SK-N-DZ (cell line): Measurements from ENCODE around the gene TMEM161B.
"Not testable (repeated sequence)": the region's sequence is repeated elsewhere in the genome, so short reads cannot be mapped to it uniquely, and the experiment has no call there.

Experiments
- DNase-seq: peaks from one replicate; pipeline ENCODE4 v3.0.0-alpha.2; 2015; ENCODE audit warnings: low spot score
- small RNA-seq, 2 experiments: library from RNA; depleted of rRNA; stranded (forward); fragments of <200 nt; gene quantifications; one replicate each; pipeline ENCODE3, GENCODE V24; 2014

TMEM161B gene

DNA sequence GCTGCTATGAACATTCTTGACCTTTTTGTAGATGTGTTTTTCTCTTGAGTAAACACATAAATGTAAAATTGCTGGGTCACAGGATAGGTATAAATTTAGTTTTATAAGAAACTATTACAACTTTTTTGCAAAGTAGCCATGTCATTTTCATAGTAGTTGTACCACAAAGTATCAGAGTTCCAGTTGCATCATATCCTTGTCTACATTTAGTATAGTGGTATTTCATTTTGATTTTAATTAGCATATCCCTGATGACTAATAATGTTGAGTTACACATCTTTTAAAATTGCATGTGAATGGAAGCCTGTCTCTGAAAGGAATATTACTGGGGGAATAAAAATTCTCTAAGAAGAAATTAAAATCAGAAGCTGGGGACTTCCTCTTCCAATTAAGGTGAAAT lies 85.4 kb downstream of the TMEM161B start:
- DNase-seq, result no peak

DNA sequence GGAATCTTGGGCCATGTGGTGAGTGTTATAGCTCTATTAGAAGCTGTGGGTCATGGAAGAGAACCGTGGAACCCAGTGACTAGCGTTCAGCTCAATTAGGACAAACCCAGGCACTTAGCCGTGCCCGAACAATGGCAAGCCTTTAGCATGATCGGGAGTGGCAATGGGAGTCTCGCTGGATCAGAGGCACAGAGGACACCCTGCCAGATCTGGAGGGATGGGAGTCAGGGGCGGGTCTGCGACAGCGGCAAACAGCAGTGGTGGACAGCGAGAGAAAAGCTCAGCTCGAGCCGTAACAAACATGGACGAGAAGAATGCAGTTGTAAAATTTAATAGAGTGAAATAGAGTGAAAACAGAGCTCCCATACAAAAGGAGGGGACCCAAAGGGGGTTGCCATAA lies 91.2 kb downstream of the TMEM161B start:
- DNase-seq, result not testable (repeated sequence)

DNA sequence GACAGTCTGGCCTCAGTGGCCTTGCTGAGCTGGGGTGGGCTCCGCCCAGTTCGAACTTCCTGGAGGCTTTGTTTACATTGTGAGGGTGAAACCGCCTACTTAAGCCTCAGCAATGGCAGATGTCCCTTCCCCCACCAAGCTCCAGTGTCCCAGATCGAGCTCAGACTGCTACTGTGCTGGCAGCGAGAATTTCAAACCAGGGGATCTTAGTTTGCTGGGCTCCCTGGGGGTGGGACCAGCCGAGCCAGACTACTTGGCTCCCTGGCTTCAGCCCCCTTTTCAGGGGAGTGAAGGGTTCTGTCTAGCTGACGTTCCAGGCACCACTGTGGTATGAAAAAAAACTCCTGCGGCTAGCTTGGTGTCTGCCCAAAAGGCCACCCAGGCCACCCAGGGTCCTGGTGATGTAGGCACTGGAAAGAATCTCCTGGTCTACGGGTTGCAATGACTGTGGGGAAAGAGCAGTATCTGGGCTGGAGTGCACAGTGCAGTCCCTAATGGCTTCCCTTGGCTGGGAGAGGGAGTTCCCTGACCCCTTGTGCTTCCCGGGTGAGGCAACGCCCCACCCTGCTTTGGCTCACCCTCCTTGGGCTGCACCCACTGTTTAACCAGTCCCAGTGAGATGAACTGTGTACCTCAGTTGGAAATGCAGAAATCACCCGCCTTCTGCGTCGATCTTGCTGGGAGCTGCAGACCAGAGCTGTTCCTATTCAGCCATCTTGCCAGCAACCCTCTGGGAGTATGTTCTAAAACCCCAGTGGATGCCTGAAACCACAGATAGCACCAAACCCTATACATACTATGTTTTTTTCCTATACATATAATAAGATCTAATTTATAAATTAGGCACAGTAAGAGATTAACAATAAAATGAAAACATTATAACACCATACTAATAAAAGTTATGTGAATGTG lies 95.5 kb downstream of the TMEM161B start:
- peak; percentile 52 for DNase-seq

DNA sequence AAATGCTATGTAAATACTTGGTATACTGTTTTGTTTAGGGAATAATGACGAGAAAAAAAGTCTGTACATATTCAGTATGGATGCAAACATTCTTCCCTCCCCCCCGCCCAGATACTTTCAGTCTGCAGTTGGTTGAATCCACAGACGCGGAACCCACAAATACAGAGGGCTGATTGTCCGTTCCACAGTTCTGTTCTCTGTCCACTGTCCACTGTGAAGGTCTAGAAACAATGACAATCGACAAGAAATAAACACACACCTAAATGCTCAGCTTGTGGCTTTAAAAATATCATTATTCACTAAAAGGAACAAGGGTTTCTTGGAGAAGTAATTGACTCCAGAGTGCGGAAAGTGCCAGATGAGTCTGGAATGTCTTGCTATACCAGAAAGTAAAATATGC lies 109.1 kb downstream of the TMEM161B start:
- DNase-seq, result no peak

DNA sequence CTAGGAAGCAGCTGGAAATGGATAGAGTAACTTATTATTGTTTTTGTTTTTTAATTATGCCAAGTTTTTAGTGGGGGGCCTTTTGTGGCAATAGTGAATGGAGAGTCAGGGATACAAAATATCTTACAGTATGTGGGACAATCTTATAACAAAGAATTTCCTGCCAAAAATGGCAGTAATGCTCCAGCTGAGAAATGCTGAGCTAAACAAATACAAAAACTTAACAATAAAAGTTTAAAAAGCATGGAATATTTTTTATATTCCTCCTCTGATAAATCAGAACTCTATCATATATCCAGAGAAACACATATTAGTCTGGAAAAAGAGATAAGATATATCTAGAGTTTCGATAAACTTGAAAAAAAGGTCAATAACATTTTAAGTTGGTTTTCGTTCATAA lies 110.6 kb downstream of the TMEM161B start:
- DNase-seq, result no peak

DNA sequence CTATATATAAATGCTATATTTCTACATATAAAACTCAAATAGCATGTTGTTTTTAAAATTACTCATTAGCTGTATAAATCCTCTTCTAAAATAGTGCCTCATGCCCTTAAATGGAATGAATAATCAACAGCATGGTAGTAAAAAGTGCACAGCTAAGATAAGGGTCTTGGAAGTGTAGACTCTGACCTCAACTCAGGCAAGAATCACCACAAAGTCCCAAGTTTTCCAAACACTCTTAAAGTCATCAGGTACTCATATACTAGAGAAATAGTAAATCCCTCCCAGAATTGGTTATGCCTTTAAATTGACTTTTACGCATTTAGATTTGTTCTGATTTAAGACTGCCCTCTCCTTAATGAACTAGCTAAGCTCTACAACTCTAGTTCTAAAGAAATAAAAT lies 113.8 kb downstream of the TMEM161B start:
- DNase-seq, result no peak

DNA sequence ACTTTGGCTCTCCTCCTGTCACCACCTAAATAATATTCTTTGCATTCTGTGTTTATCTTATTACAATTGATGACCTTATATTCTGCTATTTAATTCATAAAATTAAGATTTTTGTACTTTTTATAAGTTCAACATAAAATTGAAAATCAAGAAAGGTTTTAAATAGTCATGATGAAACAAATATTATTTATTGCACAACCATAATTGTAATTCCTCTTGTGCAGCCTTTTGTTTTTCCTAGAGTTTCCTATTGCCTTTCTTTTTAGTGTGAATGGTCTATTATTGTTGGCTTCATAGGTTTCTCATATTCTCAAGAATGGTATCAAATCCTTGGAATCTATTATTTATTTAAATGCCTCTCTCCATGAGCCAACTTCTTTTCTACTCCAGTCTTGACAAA lies 117.9 kb downstream of the TMEM161B start:
- DNase-seq, result no peak

DNA sequence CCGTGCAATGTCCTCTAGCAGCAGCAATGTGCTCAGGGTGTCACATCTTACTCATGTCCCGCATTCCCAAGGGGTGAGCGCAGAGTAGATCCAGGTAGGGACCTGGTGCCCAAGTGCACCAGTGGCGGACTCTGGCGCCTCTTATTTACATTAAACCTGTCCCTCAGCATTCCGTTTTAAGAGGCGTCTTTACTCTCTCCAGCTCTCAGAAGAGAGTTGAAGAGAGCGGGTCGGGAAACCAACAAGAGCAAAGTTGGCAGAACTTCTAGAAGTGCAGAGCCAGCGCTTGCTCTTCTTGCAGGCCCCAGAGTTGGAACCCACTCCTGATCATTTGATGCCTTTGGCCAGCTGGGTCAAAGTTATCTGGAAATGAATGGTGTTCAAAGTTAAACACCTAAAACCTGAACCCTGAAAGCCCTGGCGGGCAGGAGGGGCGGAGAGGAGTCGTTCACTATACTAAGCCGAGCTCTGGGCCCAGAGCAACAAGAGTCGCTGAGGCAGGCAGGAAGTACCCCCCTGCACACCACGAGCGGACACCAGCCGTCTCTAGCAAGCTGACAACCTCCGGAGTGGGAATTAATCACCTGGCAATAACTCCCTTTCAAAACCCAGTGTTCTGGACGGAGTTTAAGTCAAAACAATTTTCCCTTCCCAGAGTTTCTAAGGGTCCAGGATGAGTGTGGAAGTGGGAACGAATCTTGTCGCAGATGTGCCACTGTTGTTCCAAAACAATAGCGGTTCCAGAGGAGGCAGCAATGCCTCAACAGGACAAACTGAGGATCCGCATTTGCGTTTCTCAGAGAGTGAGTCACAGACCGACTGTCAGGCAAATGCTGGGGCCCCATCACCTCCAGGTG lies 122.8 kb downstream of the TMEM161B start:
- no peak for DNase-seq

DNA sequence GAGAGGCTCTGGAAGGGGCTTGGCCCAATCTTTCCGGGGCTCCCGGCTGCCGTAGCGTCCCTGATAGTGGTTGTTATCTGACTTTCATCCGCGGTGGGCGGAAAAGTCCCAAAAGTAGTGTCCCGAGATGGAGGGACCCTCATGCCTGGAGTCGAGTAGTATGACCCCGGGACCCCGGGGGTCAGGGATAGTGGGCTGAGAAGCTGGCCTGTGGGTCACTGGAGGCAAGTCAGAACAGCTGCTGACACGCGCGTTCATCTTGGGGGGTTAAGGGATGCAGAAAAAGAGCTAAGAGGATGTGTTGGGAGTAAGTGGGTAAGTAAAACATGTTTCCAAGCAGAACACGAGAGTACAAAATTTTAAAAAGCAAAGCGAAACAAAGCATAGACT lies 123.4 kb downstream of the TMEM161B start:
- DNase-seq, result no peak

Small RNA genes within 50 kb of the gene (small RNA-seq; reads per million reads assigned to genes)
- 0 reads per million in 2 experiments for gene RNA5SP187
